ENCODE results near the gene TOX2.

The TOX2 gene

DNA sequence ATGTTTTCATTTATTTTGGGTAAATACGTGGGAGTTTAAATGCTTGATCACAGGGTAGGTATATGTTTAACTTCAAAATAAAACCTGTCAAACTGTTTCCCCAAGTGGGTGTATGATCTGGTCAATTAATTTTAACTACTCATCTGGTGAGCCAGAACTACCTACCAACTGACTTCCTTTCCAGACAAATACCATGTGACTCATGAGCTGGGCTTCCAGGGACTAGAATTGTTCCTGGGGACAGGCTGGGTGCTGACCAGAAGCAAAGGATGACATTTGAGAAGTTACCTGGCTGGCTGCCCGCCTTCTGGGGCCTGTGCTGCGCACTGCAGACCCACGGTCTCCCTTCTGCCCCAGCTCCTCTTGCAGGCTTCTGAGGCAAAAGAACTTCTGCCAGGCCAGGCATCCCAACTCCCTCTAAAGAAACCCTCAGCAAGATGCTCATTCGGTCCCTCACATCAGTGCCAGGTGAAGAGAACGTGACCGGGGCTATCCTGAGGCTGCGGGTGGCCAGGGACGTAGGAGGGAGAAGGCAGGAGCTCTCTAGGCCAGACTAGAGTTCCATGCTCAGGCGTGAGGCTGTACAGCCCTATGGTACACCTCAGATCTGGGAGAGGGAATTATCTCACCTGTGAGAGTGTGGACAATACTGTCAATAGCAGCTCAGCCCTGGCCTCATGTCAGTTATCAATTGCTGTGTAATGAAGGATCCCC, 168.7 kb downstream of the TOX2 start:
- DNase-seq, result no peak

DNA sequence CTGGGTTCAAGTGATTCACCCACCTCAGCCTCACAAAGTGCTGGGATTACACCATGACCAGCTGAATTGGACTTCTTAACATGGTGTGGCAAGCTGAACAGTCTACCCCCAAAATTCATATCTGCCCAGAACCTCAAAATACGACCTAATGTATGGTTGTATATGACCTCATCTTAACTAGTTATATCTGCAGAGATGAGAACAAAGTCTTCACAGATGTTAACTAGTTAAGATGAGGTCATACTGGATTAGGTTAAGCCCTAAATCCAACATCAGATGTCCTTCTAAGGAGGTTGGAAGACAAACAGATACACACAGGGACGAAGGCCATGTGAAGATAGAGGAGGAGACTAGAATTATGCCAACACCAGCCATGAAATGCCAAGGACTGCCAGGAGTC, 169.8 kb downstream of the TOX2 start:
- DNase-seq, result no peak

DNA sequence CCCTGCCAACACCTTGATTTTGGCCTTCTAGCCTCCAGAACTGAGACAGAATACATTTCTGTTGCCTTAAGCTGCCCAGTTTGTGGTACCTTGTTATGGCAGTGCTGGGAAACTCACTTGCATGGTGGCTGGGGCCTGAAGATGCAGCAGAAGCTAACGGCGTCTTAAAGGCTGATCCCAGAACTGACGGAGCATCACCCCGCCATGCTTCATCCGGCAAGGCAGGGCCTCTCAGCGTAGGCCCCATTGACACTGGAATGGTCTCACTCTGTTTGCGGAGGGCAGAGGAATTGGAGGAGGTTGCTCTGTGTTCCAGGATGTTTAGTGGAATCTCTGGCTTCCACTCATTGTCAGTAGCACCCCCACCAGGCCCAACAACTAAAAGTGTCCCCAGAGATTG, 170.2 kb downstream of the TOX2 start:
- DNase-seq, result no peak

DNA sequence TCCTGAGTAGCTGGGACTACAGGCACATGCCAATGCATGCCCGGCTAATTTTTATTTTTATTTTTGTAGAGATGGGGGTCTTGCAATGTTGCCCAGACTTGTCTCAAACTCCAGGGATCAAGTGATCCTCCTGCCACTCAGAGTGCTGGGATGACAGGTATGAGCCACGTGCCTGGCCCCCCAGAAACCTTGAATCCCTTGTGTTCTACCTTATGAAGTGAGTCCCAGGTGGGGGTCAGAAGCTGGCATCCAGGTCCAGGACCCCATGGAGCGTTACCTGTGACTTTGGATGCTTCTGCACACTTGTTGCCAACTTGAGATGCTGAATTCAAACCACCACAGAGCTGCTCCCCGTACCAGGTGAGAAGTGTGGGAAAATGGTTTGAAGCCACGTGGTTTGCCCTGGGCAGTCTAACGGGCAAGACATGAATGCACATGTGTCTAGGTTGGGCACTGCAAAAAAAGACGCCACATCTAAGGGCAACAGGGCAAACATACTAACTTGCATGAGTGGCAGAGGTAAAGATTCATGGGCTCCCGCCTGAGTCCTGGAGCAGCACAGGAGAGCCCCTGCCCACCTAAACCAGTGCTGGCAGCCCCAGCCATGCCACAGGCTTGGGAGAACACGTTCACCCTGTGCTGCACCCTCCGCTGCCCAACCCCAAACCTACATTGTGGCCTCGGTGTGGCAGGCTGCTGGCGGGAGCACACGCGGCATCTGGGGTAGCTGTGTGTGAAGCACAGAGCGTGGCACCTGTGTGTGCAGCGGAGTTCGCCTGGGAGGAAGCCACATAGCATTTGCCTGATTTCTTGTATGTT, 171.2 kb downstream of the TOX2 start:
- DNase-seq, result no peak

DNA sequence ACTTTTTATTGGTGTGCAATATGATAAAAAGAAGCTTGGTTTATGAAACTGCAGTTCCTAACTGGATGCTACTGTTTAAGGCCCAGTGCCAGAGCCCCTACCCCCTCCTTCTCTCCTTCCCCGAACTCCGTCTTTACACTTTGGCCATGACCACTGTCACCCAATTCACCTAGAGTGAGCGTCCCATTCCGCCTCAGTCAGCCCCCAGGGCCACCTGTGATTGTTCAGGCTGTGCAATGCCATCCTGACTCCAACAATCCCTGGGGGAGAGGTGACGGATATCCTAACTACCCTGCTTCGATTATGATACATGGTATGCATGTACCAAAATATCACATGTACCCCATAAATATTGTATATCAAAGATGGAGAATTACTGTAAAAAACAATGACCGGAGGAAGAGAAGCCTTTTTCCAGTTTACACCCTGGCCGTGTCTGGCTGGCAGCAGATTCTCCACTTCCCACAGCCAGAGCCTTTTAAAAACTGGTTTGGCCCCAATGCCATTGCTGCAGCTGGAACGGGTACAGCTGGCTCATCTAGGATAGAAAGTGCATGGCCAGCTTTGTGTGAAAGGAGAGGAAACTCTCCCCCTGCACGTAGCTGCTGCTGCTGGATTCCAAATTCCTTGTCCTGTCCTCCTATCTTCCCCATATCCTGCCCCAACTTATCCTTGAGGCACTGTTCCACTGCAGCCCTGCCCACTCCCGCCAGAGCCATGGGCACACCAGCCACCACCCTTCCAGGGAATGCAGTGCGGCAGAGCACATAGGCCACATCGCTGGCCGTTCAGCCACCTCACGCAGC, 172.6 kb downstream of the TOX2 start:
- no peak for DNase-seq

DNA sequence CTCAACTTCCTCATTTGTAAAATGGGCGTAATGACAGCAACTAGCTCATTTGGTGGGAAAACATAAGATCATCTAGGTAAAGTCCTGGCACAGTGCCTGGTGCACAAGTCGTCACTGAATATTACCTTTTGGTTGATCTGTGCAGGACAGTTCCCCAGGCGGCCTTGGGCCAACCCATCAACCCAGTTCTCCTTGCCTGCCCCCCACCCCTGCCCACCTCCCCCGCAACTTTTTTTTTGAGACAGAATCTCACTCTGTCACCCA, 173.1 kb downstream of the TOX2 start:
- no peak for DNase-seq

DNA sequence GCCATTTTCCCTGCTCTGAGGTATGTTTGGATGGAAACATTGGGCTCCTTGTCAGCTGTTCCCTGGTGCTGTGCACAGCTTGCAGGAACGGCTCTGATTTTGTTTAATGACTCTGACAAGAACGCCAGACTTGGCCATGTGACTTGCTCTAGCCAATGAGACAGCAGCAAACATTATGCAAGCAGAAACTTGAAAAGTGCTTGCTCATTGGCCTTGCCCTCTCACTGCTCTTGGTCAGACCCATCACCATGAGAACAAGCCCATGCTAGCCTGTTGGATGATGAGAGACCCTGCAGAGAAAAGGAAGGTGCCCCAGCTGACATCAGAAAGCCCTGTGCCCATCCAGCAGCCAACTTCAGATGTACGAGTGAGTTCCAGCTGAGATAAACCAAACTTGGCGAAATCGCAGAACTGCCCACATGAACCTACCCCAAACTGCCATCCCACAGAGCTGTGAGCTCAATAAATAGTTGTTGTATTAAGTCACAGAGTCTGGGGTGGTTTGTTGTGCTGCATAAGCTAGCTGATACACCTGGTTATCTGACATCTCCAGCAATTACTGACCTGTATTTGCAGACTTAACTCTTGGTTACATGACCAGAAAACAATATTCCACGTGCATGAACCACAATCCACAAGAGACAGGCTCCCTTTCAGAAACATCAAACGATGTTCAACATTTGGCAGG, 175.5 kb downstream of the TOX2 start:
- peak; percentile 29 for DNase-seq

DNA sequence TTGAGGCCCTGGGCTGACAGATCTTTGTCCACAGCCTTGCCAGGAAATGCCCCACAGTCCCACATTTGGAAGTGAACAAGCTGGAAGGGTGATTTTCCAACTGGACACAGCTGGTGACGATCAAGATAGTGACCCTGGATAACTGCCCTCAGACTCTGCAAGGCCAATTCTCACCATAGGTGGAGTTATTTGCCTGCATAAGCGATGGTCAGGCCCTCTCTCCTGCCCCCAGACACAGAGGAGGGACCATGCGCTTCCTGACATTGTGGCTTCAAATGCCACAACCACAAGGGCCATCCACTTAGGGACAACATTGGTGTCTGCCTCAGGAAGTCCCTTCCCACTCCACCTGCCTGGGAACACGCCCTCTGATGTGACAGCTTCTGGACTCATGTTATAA, 176.4 kb downstream of the TOX2 start:
- no peak for DNase-seq

DNA sequence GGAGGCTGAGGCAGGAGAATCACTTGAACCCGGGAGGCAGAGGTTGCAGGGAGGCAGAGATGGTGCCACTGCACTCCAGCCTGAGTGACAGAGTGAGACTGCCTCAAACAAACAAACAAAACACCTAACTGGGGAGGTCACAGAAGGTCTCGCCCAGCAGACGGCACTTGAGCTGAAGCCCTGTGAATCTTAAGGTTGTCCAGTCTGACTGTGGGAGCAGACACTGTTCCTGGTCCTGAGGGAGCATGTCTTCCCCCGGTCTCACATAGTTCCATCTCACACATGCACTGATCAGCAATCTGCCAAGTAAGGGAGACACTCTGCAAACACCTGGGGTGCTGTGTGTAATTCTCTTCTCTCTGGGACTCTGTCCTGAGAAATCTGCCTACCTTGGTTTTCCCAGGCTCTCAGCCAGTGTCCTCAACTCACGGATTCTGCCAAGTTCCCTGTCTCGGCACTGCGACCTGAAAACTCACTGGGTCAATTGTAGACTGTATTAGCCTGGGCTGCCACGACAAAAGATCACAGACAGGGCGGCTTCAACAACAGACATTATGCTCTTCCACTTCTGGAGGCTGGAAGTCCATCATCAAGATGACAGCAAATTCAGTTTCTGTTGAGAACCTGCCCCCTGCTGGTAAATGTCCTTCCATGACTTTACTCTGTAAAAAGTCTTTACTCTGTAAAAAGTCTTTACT, 178.0 kb downstream of the TOX2 start:
- DNase-seq, result peak; percentile 28

DNA sequence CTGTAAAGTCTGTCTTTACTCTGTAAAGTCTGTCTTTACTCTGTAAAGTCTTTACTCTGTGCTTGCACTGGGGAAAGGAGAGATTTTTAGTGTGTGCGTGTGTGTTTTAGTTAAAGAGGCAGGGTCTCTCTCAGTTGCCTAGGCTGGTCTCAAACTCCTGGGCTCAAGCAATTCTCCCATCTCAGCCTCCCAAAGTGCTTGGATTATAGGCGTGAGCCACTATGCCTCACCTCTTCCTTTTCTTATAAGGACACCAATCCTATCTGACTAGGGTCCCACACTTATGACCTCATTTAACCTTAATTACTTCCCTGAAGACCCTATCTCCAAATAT, 178.6 kb downstream of the TOX2 start:
- DNase-seq, result no peak

DNA sequence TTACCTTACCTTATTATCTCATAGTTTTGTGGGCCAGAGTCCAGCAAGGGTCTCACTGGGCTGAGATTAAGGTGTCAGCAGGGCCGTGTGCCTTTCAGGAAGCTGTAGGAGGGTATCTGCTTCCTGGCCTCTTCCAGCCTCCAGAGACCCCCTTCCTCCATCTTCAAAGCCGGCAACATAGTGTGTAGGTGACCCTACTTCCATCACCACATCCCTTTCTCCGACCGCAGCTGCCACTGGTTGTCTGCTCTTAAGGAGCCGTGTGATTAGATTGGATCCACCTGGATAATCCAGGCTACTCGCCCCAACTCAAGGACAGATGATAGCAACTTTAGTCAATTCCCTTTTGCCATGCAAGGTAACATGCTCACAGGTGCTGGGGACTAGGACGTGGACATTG, 181.2 kb downstream of the TOX2 start:
- no peak for DNase-seq

DNA sequence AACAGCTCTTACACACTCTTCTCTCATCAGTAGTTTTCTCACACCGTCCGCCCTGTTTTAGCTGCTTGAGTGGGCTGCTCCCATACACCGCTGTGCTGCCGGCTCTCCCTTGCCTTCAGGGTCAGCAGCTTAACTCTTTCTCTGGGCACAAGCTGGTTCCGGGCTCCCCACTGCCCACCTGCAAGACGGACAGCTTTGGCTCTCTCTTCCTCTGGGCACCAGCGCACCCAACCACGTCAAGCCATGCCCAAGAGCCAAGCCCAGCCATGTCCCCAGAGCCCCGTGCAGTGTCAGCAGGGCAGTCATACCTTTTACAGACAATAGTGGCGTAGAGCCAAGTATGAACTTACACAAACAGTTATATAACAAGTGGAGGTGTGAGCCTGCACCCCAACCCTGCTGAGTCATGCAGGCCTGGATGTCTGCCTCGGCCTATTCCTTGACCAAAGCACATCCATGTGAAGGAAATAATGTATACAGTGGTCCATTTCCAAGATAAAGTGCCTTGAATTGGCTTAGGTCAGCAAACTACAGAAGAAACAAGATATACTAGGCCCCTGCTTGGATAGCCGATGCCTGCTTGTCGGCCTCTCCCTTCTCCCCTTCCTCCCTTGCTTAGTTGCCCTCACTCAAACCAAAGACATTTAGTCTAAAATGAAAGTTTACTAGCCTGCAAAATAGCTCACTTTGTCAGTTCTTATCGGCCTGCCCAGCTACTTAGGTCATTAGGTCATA, 183.0 kb downstream of the TOX2 start:
- DNase-seq, result no peak

DNA sequence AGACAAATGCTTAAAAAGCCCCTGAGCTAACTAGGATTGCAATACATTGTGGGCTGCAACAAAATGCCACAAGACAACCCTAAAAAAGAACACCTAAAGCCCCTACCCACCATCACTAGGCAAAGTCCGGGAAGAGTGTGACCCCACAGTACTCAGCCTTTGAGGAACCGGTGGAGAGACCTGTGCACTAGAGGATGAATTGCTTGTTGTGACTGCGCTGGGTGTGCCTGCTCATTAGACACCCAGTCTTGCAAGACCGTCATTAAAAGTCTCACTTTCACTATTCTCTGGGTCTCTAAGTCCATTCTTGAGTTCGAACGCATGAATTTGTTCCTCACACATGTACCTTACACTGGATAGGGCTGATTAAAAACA, 183.6 kb downstream of the TOX2 start:
- no peak for DNase-seq

DNA sequence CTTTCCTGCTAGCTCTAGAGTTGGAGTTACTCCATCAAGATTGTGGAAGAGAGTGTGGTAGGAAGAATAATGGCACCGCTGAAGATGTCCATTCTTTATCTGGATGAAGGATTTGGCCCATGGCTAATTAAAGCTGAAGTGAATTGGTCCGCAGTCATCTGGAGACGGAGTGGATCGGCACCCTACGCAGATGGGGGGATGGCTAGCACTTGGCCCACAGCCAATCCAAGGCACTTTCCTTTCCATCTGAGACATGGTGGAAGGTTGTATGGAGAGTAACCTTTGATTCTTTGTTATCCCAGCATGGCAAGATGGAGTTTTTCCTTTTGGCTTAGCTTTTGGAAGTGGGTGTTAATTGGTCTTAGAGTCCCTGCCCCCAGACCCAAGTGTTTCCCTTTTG, 184.0 kb downstream of the TOX2 start:
- DNase-seq, result no peak

DNA sequence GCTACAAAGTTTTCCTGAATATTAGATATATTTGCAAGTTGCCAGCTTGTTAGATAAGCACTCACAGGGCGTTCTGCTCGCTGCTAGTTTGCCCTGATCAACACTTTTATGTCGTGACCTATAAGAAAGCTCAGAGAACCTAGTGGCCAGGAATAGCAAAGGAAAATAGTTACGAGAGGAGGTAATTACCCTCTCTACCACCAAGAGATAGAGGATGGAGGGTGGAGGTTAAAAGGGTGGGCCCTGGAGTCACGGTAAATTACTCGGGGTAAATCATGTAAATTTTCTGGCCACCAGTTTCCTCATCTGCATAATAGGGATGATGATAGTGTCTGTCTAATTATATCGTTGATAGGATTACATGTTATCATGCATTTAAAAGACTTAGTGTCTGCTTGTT, 185.2 kb downstream of the TOX2 start:
- DNase-seq, result no peak

DNA sequence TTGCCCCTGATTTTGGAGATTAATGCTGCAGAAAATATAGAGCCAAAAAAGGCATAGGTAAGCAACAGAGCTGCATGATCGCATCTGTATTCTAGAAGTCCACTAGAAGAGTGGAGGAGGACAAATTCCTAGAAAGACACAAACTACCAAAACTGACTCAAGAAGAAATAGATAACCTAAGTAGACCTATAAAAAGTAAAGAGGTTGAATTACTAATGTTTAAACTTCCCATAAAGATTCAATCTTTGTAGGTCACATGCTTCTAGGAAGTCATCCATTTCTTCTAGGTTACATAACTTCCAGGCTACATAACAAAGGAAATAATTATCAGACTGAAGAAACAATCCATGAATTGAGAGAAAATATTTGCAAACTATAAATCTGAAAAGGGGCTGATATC, 187.9 kb downstream of the TOX2 start:
- DNase-seq, result no peak

DNA sequence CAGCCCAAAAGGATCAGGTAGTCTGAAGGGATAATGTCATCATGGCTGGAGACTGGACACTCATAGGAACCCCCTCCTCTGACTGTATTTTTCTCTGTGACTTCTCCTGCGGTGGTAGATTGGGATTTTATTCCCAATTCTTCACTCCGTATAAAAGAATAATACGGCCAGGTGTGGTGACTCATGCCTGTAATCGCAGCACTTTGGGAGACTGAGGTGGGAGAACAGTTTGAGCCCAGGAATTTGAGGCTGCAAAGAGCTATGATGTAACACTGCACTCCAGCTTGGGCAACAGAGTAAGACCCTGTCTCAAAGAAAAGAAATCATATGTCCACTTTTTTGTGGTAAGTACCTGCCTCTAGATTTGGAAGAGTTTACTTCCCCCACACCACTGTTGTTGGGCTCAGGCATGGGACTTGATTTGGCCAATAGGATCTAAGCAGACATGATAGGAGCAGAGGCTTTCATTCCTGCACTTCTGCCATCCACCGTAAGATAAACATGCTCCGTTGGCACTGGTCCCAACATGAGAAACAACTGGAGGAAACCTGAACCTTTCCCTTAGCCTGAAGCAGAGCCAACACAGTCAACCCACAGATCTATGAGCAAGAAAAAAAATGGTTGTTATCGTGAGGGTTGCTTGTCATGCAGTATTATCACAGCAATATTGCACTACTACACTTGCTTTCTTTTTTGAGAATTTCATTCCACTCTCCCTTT, 190.3 kb downstream of the TOX2 start:
- DNase-seq, result no peak

DNA sequence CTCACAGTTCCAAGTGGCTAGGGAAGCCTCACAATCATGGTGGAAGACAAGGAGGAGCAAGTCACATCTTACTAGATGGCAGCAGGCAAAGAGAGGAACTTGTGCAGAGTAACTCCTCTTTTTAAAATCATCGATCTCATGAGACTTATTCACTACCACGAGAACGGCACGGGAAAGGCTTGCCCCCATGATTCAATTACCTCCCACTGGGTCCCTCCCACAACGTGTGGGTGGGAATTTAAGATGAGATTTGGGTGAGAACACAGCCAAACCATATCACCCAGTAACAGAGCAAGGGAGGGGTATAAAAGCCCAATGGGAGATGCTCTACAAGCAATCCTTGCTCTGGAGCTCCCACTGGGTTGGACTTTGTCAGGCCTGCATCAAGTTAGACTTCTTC, 192.0 kb downstream of the TOX2 start:
- no peak for DNase-seq

DNA sequence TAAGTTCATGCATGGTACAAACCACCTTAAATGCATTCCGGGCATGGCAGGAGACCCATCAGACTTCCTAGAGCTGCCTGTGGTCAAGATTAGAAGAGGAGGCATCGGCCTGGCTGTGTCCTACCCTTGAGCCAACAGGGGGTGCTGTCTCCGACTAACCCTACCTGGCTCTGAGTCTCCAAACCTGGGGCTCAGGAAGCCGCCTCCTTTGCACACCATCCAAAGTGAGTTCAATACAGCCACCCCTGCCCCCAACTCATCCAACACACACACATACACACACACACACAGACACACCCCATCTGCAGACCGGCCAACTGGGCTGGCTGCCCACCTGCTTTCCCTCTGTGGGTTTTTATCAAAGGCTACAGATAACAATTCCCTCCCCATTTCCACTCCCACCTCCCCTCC, 195.3 kb downstream of the TOX2 start:
- no peak for DNase-seq

DNA sequence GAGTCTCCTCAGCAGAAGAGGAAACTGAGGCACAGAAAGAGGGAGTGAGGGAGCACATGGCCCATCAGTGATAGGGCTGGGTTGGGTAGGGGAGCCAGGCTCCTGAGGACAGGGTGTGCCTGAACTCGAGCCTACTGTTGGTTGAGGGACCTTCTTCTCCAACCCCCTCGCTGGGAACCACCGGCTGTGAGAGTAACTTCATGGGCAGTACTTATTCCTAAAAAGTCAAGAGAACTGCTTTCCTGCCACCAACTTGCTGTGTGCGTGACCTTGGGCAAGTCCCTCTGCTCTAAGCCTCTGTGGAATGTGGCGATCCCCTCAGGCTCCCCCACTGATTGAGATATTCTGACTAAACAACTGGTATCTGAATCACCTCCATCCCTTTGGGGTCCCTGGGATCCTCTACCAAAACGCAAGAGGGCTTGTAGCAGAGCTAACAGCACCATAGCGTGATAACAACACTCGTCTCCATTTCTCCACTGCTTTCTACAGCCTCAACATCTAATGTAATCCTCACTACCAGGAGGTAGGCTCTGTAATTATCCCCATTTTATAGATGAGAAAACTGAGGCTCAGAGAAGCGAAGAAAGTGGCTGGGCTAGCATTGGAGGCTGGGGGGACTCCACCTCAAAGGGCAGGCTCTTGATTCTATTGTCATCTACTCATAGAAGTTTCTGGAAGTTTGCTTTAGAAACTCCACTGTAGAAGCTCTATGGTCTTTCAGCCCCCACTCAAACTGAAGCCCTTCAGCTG, 196.3 kb downstream of the TOX2 start:
- no peak for DNase-seq
